ENCODE data around the gene MRE11.
A peak's percentile ranks its signal among the peaks of the same experiment; 100 is the strongest.

GRCh38 chr11:94417386-94417987 lies 76.2 kb downstream of the MRE11 start:
- TF ChIP-seq CTCF (IDR thresholded peaks at IDR 0.05) (peak in 4 of 6 experiments; percentile 51 to 74 (median 69)), POLR2A (IDR thresholded peaks at IDR 0.05) (no peak)

Measured in thyroid gland (tissue), 4 donors.